GM18508 (cell line): ENCODE results near the gene MBD6.
"Not testable (repeated sequence)": the region's sequence is repeated elsewhere in the genome, so short reads cannot be mapped to it uniquely, and the experiment has no call there.

Source experiments
- ATAC-seq: cut with Tn5 transposase; IDR thresholded peaks from one replicate; pipeline ENCODE4 v1.9.1; 2021; ENCODE audit warnings: moderate number of reproducible peaks; ENCODE audit not compliant: insufficient read depth, unreplicated experiment

The MBD6 gene

GRCh38 chr12:57514720-57515407, 7.8 kb upstream of the MBD6 start:
- ATAC-seq: no peak

- no peak for ATAC-seq
These were observed 7.2 kb upstream of the MBD6 start for GRCh38 chr12:57515408-57515933.

- ATAC-seq: no peak
These were observed 6.6 kb upstream of the MBD6 start for GRCh38 chr12:57515934-57516541.

GRCh38 chr12:57516617-57517153, 5.9 kb upstream of the MBD6 start:
- no peak for ATAC-seq

GRCh38 chr12:57517187-57517586, 5.4 kb upstream of the MBD6 start:
- no peak for ATAC-seq

- not testable (repeated sequence) for ATAC-seq
These were observed 4.9 kb upstream of the MBD6 start for GRCh38 chr12:57517718-57518117.

GRCh38 chr12:57518176-57518919, 4.3 kb upstream of the MBD6 start:
- no peak for ATAC-seq

- ATAC-seq: no peak
These were observed 3.5 kb upstream of the MBD6 start for GRCh38 chr12:57518920-57519795.

- ATAC-seq: no peak
These were observed 2.9 kb upstream of the MBD6 start for GRCh38 chr12:57519796-57520052.

GRCh38 chr12:57520053-57520818, 2.4 kb upstream of the MBD6 start, which contains the start of gene DDIT3:
TSS of gene DDIT3 (minus strand) at chr12:57520514. CDS start at chr12:57517406, 3,108 bp downstream.
- ATAC-seq: peak; percentile 49

GRCh38 chr12:57521525-57522010, 1.1 kb upstream of the MBD6 start:
- ATAC-seq: no peak

GRCh38 chr12:57522887-57523705, 472 bp downstream of the MBD6 start:
- no peak for ATAC-seq

- no peak for ATAC-seq
These were observed 1.3 kb downstream of the MBD6 start for GRCh38 chr12:57523706-57524614.

- no peak for ATAC-seq
These were observed 2.4 kb downstream of the MBD6 start for GRCh38 chr12:57524814-57525614.

- ATAC-seq: no peak
These were observed 3.2 kb downstream of the MBD6 start for GRCh38 chr12:57525615-57526383.
